HL-60 (cell line): ENCODE results near the gene MPV17L2.

Source experiments
- CTCF ChIP-seq: IDR thresholded peaks from one replicate; pipeline ENCODE4 v1.5.1; 2011; ENCODE audit warnings: low read length, control low read depth, inconsistent platforms; ENCODE audit not compliant: insufficient read depth
- REST ChIP-seq: IDR thresholded peaks from 2 replicates; pipeline ENCODE4 v1.6.1; 2012; ENCODE audit warnings: low read depth; ENCODE audit not compliant: insufficient replicate concordance

- no peak for TF ChIP-seq CTCF
- no peak for TF ChIP-seq REST
Measured at GRCh38 chr19:18170714-18171255, 22.2 kb upstream of the MPV17L2 start.
